ENCODE measurements around the gene RFX2.
"Not testable (repeated sequence)": the region's sequence is repeated elsewhere in the genome, so short reads cannot be mapped to it uniquely, and the experiment has no call there.

DNA sequence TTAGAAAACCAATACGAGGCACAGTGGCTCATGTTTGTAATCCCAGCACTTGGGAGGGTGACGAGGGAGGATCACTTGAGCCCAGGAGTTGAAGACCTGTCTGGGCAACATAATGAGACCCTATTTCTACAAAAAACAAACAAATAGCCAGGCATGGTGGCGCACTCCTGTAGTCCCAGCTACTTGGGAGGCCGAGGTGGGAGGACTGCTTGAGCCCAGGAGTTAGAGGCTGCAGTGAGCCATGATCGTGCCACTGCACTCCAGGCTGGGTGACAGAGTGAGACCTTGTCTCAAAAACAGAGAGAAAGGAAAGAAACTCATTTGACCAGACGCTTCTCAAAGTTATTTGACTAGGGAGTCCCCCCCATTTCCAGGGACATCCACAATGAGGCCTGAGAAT is 147.0 kb downstream of the RFX2 start:
- not testable (repeated sequence) for TF ChIP-seq CTCF (IDR thresholded peaks at IDR 0.05; ENCODE audit: low read depth, low read length, missing input control); SP1 (IDR thresholded peaks at IDR 0.05); YY1 (IDR thresholded peaks at IDR 0.05); RAD21 (IDR thresholded peaks at IDR 0.05); JUND (IDR thresholded peaks at IDR 0.05); FOXA1 (IDR thresholded peaks at IDR 0.05); TAF1 (conservative IDR thresholded peaks at IDR 0.05)
- TF ChIP-seq, protein P1, sequence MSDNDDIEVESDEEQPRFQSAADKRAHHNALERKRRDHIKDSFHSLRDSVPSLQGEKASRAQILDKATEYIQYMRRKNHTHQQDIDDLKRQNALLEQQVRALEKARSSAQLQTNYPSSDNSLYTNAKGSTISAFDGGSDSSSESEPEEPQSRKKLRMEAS (IDR thresholded peaks at IDR 0.05) = not testable (repeated sequence)
- TF ChIP-seq, protein P2, sequence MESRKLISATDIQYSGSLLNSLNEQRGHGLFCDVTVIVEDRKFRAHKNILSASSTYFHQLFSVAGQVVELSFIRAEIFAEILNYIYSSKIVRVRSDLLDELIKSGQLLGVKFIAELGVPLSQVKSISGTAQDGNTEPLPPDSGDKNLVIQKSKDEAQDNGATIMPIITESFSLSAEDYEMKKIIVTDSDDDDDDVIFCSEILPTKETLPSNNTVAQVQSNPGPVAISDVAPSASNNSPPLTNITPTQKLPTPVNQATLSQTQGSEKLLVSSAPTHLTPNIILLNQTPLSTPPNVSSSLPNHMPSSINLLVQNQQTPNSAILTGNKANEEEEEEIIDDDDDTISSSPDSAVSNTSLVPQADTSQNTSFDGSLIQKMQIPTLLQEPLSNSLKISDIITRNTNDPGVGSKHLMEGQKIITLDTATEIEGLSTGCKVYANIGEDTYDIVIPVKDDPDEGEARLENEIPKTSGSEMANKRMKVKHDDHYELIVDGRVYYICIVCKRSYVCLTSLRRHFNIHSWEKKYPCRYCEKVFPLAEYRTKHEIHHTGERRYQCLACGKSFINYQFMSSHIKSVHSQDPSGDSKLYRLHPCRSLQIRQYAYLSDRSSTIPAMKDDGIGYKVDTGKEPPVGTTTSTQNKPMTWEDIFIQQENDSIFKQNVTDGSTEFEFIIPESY (IDR thresholded peaks at IDR 0.05) = not testable (repeated sequence)
- TF ChIP-seq, protein P3, sequence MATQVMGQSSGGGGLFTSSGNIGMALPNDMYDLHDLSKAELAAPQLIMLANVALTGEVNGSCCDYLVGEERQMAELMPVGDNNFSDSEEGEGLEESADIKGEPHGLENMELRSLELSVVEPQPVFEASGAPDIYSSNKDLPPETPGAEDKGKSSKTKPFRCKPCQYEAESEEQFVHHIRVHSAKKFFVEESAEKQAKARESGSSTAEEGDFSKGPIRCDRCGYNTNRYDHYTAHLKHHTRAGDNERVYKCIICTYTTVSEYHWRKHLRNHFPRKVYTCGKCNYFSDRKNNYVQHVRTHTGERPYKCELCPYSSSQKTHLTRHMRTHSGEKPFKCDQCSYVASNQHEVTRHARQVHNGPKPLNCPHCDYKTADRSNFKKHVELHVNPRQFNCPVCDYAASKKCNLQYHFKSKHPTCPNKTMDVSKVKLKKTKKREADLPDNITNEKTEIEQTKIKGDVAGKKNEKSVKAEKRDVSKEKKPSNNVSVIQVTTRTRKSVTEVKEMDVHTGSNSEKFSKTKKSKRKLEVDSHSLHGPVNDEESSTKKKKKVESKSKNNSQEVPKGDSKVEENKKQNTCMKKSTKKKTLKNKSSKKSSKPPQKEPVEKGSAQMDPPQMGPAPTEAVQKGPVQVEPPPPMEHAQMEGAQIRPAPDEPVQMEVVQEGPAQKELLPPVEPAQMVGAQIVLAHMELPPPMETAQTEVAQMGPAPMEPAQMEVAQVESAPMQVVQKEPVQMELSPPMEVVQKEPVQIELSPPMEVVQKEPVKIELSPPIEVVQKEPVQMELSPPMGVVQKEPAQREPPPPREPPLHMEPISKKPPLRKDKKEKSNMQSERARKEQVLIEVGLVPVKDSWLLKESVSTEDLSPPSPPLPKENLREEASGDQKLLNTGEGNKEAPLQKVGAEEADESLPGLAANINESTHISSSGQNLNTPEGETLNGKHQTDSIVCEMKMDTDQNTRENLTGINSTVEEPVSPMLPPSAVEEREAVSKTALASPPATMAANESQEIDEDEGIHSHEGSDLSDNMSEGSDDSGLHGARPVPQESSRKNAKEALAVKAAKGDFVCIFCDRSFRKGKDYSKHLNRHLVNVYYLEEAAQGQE (IDR thresholded peaks at IDR 0.05) = not testable (repeated sequence)
